ENCODE data around the gene SNX1. TPM values are rescaled to one million over a fixed set of nuclear protein-coding genes. Genes with fewer than 3 reads are reported as not detected.

SNX1 gene
- total and polyA plus RNA-seq, 2 donors (not counting 3 experiments of a cell fraction or from before 2014, with no cell fraction given) = 56.0 to 113 TPM

DNA sequence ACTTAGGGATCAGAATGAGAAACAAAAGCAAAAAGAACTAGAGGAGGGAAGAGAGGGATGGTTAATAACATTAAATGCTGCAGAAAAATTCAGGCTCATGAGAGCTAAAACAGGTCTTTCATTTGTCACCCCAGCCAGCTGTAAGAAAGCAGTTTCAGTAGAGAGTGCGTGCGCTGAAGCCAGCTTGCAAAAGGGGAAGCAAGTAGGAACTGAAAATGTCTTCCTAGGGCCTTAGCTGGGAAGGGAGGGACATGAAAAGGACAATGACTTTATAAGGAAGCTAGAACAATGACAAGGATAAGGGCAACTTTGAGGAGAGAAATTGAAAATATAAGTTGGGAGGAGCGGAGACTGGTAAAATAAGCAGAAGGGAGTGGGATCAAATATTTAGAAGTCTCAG is 5.3 kb upstream of the SNX1 start:
- DNase-seq (ENCODE audit: low read depth, low spot score) (no peak), FAIRE-seq (no peak)
- Histone ChIP-seq H3K79me2 (ENCODE audit: control insufficient read depth, insufficient read depth, low read length) (peaks cover 25% of the 10 kb centered on the region), H3K27me3 (ENCODE audit: control insufficient read depth in 2 of 2, insufficient read depth in 2 of 2, low read length in 2 of 2) (no peaks in the 10 kb centered on the region), H3K4me3 (replicated peaks in 1 of 3; ENCODE audit: insufficient read depth in 1 of 3, low read depth in 1 of 3, low read length in 3 of 3) (no peak overlapping the region), H2AFZ (ENCODE audit: low read depth, low read length) (no peak overlapping the region), H3K4me2 (ENCODE audit: insufficient read depth, low read length) (no peak overlapping the region), H3K4me1 (ENCODE audit: control insufficient read depth, extremely low read depth, insufficient read depth, low read length) (peaks cover 19% of the 10 kb centered on the region), H3K9ac (replicated peaks; ENCODE audit: extremely low read depth, insufficient read depth, low read length) (no peak overlapping the region), H3K27ac (ENCODE audit: insufficient read depth, low read depth, low read length) (no peak overlapping the region), H4K20me1 (replicated peaks; ENCODE audit: control insufficient read depth, extremely low read depth, insufficient read depth, low read length) (no peaks in the 10 kb centered on the region), H3K9me3 (replicated peaks; ENCODE audit: control insufficient read depth, insufficient read depth, low read length) (no peaks in the 10 kb centered on the region), H3K9me1 (replicated peaks; ENCODE audit: control insufficient read depth, extremely low read depth, insufficient read depth, low read length) (no peaks in the 10 kb centered on the region), H3K36me3 (ENCODE audit: control insufficient read depth in 2 of 2, extremely low read depth in 1 of 2, insufficient read depth in 2 of 2, low read length in 2 of 2) (peaks cover 2 to 4% of the 10 kb centered on the region in 2 experiments)
- no TSS peak for BruUV-seq (replicated peaks)
- CTCF ChIA-PET = no interaction called here
- dilution Hi-C loops (cut with MboI; ENCODE audit: extremely low pct_ligation_motif_present, low sequenced_read_pairs) = no loop called here
- intact Hi-C loops (cut with micrococcal nuclease) = no loop called here
- no peak for TF ChIP-seq POLR2A (IDR thresholded peaks at IDR 0.05; ENCODE audit: low read depth, low read length)
- no peak for TF ChIP-seq FOS (IDR thresholded peaks at IDR 0.05; ENCODE audit: borderline replicate concordance, insufficient read depth, low read length)
- TF ChIP-seq POLR2AphosphoS5 (IDR thresholded peaks at IDR 0.05; ENCODE audit: insufficient read depth, low read depth, low read length) = no peak
- TF ChIP-seq JUN (IDR thresholded peaks at IDR 0.05; ENCODE audit: borderline replicate concordance, insufficient read depth, insufficient read length, low read depth) = no peak
- TF ChIP-seq EZH2 (IDR thresholded peaks at IDR 0.05; ENCODE audit: borderline replicate concordance, low read depth, low read length, severe bottlenecking) = no peak
- TF ChIP-seq, protein P1, sequence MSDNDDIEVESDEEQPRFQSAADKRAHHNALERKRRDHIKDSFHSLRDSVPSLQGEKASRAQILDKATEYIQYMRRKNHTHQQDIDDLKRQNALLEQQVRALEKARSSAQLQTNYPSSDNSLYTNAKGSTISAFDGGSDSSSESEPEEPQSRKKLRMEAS (IDR thresholded peaks at IDR 0.05; ENCODE audit: insufficient read depth, insufficient read length) = no peak
- TF ChIP-seq GATA2 (IDR thresholded peaks at IDR 0.05; ENCODE audit: insufficient read depth, insufficient read length, low read depth, low read length) = no peak
- TF ChIP-seq CTCF (IDR thresholded peaks at IDR 0.05; ENCODE audit: extremely low read depth in 1 of 2, insufficient read depth in 1 of 2, low read depth in 1 of 2, low read length in 2 of 2) = no peak
- TF ChIP-seq MYC (IDR thresholded peaks at IDR 0.05; ENCODE audit: low read depth, low read length) = no peak
- POLR2A ChIA-PET = interaction anchor here (0.7 kb wide), 1 partner anchor 14 kb away, joined by 5 read pairs; no protein-coding TSS in a partner anchor

All from endothelial cell of umbilical vein (primary cell).